Measurements from ENCODE around the gene PALD1.

DNA sequence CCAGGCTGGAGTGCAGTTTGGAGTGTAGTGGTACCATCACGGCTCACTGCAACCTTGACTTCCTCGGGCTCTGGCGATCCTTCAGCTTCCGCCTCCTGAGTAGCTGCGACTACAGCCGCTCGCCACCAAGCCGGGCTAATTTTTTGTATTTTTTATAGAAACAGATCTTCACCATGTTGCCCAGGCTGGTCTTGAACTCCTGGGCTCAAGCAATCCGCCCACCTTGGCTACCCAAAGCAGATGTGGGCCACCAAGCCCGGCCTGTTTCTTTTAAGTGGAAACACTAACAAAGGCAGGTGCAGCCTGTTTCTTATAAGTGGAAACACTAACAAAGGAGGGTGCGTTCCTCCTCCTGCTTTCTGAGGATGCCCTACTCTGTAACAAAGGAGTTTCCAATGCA is 105.8 kb downstream of the PALD1 start:
- no peak for TF ChIP-seq POLR2A (IDR thresholded peaks at IDR 0.05; ENCODE audit: low read length)
- TF ChIP-seq GATA1 (IDR thresholded peaks at IDR 0.05; ENCODE audit: low read depth, low read length) = no peak

Measured in erythroblast (primary cell).